Measurements from ENCODE around the gene PPP1R1A. TPM values are rescaled to one million over a fixed set of nuclear protein-coding genes. Genes with fewer than 3 reads are reported as not detected.

PPP1R1A gene
- total RNA-seq, 1 donor from 2014 or later, result 2.3 TPM

DNA sequence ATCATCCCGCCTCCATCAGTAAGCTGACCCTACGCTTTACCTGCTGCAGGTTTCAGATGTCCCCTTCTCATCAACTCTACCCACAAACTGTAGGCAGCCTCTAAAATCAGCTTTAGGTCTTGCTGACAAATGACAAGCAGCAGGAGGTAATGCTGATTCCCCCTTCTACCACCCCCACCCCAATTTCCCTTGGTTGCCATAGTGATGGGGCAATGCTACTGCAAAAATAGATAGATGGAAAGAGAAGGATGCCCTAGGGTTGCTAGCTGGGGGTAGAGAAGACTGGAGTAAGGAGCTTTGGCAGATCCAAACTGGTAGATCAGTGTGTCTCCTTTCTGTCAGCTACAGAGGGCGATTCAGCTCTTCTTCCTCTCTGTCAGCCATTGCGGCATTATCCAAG lies 58.9 kb downstream of the PPP1R1A start:
- no peaks in the 10 kb centered on the region for H4K20me1 ChIP-seq (ENCODE audit: low read depth)
- H3K9me3 ChIP-seq (ENCODE audit: low read depth), result no peaks in the 10 kb centered on the region
- TF ChIP-seq, protein P1, sequence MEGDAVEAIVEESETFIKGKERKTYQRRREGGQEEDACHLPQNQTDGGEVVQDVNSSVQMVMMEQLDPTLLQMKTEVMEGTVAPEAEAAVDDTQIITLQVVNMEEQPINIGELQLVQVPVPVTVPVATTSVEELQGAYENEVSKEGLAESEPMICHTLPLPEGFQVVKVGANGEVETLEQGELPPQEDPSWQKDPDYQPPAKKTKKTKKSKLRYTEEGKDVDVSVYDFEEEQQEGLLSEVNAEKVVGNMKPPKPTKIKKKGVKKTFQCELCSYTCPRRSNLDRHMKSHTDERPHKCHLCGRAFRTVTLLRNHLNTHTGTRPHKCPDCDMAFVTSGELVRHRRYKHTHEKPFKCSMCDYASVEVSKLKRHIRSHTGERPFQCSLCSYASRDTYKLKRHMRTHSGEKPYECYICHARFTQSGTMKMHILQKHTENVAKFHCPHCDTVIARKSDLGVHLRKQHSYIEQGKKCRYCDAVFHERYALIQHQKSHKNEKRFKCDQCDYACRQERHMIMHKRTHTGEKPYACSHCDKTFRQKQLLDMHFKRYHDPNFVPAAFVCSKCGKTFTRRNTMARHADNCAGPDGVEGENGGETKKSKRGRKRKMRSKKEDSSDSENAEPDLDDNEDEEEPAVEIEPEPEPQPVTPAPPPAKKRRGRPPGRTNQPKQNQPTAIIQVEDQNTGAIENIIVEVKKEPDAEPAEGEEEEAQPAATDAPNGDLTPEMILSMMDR (IDR thresholded peaks at IDR 0.05), result no peak
- TF ChIP-seq EZH2 (IDR thresholded peaks at IDR 0.05), result no peak
- TF ChIP-seq EZH2phosphoT487 (IDR thresholded peaks at IDR 0.05), result no peak
- peaks cover 57% of the 10 kb centered on the region for H3K27me3 ChIP-seq
- Mint-ChIP-seq H3K36me3 (no peaks in the 10 kb centered on the region), H3K27ac (no peak overlapping the region), H3K9me3 (no peaks in the 10 kb centered on the region), H3K27me3 (ENCODE audit: insufficient read depth, low read depth) (peaks cover 8% of the 10 kb centered on the region), H3K4me1 (peaks cover 20% of the 10 kb centered on the region), H3K4me3 (no peak overlapping the region)
- DNase-seq (ENCODE audit: low spot score), result peak; percentile 12
- no peaks in the 10 kb centered on the region for H3K36me3 ChIP-seq
- no peak overlapping the region for H2AFZ ChIP-seq (replicated peaks)
- no peak overlapping the region for H3K27ac ChIP-seq
- H3K4me3 ChIP-seq, result no peak overlapping the region
- H3K9ac ChIP-seq, result no peak overlapping the region
- H3K4me2 ChIP-seq, result peak overlapping the region; percentile 53
- H3K4me1 ChIP-seq, result peaks cover 24% of the 10 kb centered on the region
- peaks cover 18% of the 10 kb centered on the region for H3F3A ChIP-seq (ENCODE audit: low read depth)
- no peaks in the 10 kb centered on the region for H3K79me2 ChIP-seq (ENCODE audit: low read depth)

Other genes with a start within 250 kb of the PPP1R1A start
- gene GPR84, start 224.2 kb downstream of the PPP1R1A start, total RNA-seq (ENCODE audit: low replicate concordance), result not detected in 2 replicates
- 6.2 and 7.2 TPM in 2 replicates for gene ZNF385A, start 203.9 kb downstream of the PPP1R1A start, total RNA-seq (ENCODE audit: low replicate concordance)
- 37.7 and 70.8 TPM in 2 replicates for gene ITGA5, start 169.4 kb downstream of the PPP1R1A start, total RNA-seq (ENCODE audit: low replicate concordance)
- not detected in 2 replicates for gene GTSF1, start 115.1 kb downstream of the PPP1R1A start, total RNA-seq (ENCODE audit: low replicate concordance)
- gene NCKAP1L, start 90.9 kb downstream of the PPP1R1A start, total RNA-seq (ENCODE audit: low replicate concordance), result 0.43 and 2.1 TPM in 2 replicates
- 1.5 and 5.3 TPM in 2 replicates for gene PDE1B, start 39.1 kb downstream of the PPP1R1A start, total RNA-seq (ENCODE audit: low replicate concordance)
- not detected in 2 replicates for gene LACRT, start 46.2 kb upstream of the PPP1R1A start, total RNA-seq (ENCODE audit: low replicate concordance)
- not detected in 2 replicates for gene DCD, start 59.7 kb upstream of the PPP1R1A start, total RNA-seq (ENCODE audit: low replicate concordance)

Measured in neural progenitor cell (in vitro differentiated cells).